GM06990 (cell line): Measurements from ENCODE around the gene PLOD2.

Experiments
- DNase-seq: peaks from one replicate; pipeline ENCODE4 v3.0.0-alpha.2; 2011; ENCODE audit not compliant: insufficient read length; ENCODE audit errors: extremely low read depth
- H3K27me3 ChIP-seq: replicated peaks from 2 replicates; pipeline ENCODE4 v1.6.0; 2011; ENCODE audit warnings: low read length; ENCODE audit not compliant: control insufficient read depth, insufficient read depth
- H3K36me3 ChIP-seq: 2 replicates; pipeline ENCODE4 v1.5.1; 2011; ENCODE audit warnings: low read length; ENCODE audit not compliant: control insufficient read depth, insufficient read depth
- H3K4me3 ChIP-seq: replicated peaks from 2 replicates; pipeline ENCODE4 v1.5.1; 2011; ENCODE audit warnings: low read depth, mild to moderate bottlenecking, control low read depth, low read length
- CTCF ChIP-seq: IDR thresholded peaks from 2 replicates; pipeline ENCODE4 v1.5.1; 2011; ENCODE audit warnings: low read length, control low read depth, mild to moderate bottlenecking, inconsistent platforms; ENCODE audit not compliant: insufficient read depth, poor library complexity, severe bottlenecking

The PLOD2 gene

GRCh38 chr3:146157325-146158060 is 3.5 kb downstream of the PLOD2 start:
- no peak overlapping the region for H3K4me3 ChIP-seq
- no peak for DNase-seq
- H3K27me3 ChIP-seq: no peaks in the 10 kb centered on the region
- no peaks in the 10 kb centered on the region for H3K36me3 ChIP-seq
- no peak for TF ChIP-seq CTCF

- no peak for TF ChIP-seq CTCF
- H3K4me3 ChIP-seq: no peak overlapping the region
- H3K27me3 ChIP-seq: no peaks in the 10 kb centered on the region
Measured at GRCh38 chr3:146156666-146157314, 4.2 kb downstream of the PLOD2 start.

GRCh38 chr3:146156095-146156494 is 4.9 kb downstream of the PLOD2 start:
- H3K27me3 ChIP-seq: no peaks in the 10 kb centered on the region
- H3K4me3 ChIP-seq: no peak overlapping the region
- DNase-seq: no peak
- no peaks in the 10 kb centered on the region for H3K36me3 ChIP-seq
- TF ChIP-seq CTCF: no peak

More at GRCh38 chr3:146156666-146157314, 4.2 kb downstream of the PLOD2 start:
- H3K36me3 ChIP-seq: no peaks in the 10 kb centered on the region
- no peak for DNase-seq

- H3K36me3 ChIP-seq: no peaks in the 10 kb centered on the region
- DNase-seq: no peak
- TF ChIP-seq CTCF: no peak
- no peak overlapping the region for H3K4me3 ChIP-seq
- no peaks in the 10 kb centered on the region for H3K27me3 ChIP-seq
Measured at GRCh38 chr3:146154995-146155394, 6.0 kb downstream of the PLOD2 start.

GRCh38 chr3:146154316-146154715 is 6.7 kb downstream of the PLOD2 start:
- Histone ChIP-seq H3K4me3 (no peak overlapping the region), H3K27me3 (no peaks in the 10 kb centered on the region), H3K36me3 (no peaks in the 10 kb centered on the region)
- no peak for DNase-seq
- no peak for TF ChIP-seq CTCF
